KBM-7 (cell line): ENCODE data around the gene TRIM72.
"Not testable (repeated sequence)": the region's sequence is repeated elsewhere in the genome, so short reads cannot be mapped to it uniquely, and the experiment has no call there.

Experiments used
- DNase-seq: peaks from one replicate; pipeline ENCODE4 v3.0.0-alpha.2; 2015
- in situ Hi-C: fragments of 300-500 bp; cut with MboI; formaldehyde crosslinking; loops from 2 replicates; pipeline ENCODE4 v1.14.3; 2020; ENCODE audit warnings: low sequenced_read_pairs, low pct_unique_long_range_greater_than_20kb, mixed read lengths

TRIM72 gene

GRCh38 chr16:31188450-31189411 lies 25.2 kb upstream of the TRIM72 start:
- no peak for DNase-seq
- in situ Hi-C loops, result no loop called here

GRCh38 chr16:31189412-31189778 lies 24.5 kb upstream of the TRIM72 start:
- in situ Hi-C loops, result no loop called here

GRCh38 chr16:31190061-31190460 lies 23.9 kb upstream of the TRIM72 start:
- in situ Hi-C loops, result no loop called here
- no peak for DNase-seq

More at GRCh38 chr16:31189412-31189778, 24.5 kb upstream of the TRIM72 start:
- DNase-seq, result no peak

GRCh38 chr16:31190818-31191444 lies 23.0 kb upstream of the TRIM72 start:
- in situ Hi-C loops, result no loop called here
- no peak for DNase-seq

GRCh38 chr16:31191697-31192428 lies 22.1 kb upstream of the TRIM72 start:
- in situ Hi-C loops, result no loop called here
- no peak for DNase-seq

GRCh38 chr16:31192856-31193642 lies 20.9 kb upstream of the TRIM72 start:
- in situ Hi-C loops, result no loop called here
- DNase-seq, result no peak

GRCh38 chr16:31193874-31194273 lies 20.0 kb upstream of the TRIM72 start:
- no peak for DNase-seq
- in situ Hi-C loops, result no loop called here

GRCh38 chr16:31194898-31195297 lies 19.0 kb upstream of the TRIM72 start:
- in situ Hi-C loops, result no loop called here

GRCh38 chr16:31195861-31196260 lies 18.1 kb upstream of the TRIM72 start:
- DNase-seq, in situ Hi-C loops: not testable (repeated sequence)

More at GRCh38 chr16:31194898-31195297, 19.0 kb upstream of the TRIM72 start:
- DNase-seq, result no peak

- in situ Hi-C loops, result no loop called here
Measured at GRCh38 chr16:31196324-31197088, 17.4 kb upstream of the TRIM72 start.

GRCh38 chr16:31198207-31198882 lies 15.6 kb upstream of the TRIM72 start:
- in situ Hi-C loops, result no loop called here

More at GRCh38 chr16:31196324-31197088, 17.4 kb upstream of the TRIM72 start:
- DNase-seq, result no peak

GRCh38 chr16:31199430-31200041 lies 14.4 kb upstream of the TRIM72 start:
- DNase-seq, result no peak
- in situ Hi-C loops, result no loop called here

More at GRCh38 chr16:31198207-31198882, 15.6 kb upstream of the TRIM72 start:
- DNase-seq, result peak; percentile 43

- DNase-seq, in situ Hi-C loops: not testable (repeated sequence)
Measured at GRCh38 chr16:31200111-31200510, 13.8 kb upstream of the TRIM72 start.

GRCh38 chr16:31200821-31201568 lies 12.9 kb upstream of the TRIM72 start:
- DNase-seq, result peak; percentile 74
- in situ Hi-C loops, result no loop called here

- peak; percentile 73 for DNase-seq
- in situ Hi-C loops, result no loop called here
Measured at GRCh38 chr16:31201582-31202413, 12.1 kb upstream of the TRIM72 start.
